MCF 10A (cell line): ENCODE measurements around the gene ANXA3. TPM values are rescaled to one million over a fixed set of nuclear protein-coding genes. Genes with fewer than 3 reads are reported as not detected.
A peak's percentile ranks its signal among the peaks of the same experiment; 100 is the strongest.

Experiments used
- BruUV-seq: library from RNA; stranded (reverse); fragments of 400-500 nt; replicated peaks from 2 replicates; lab custom pipeline; 2021; lab: Mats Ljungman, UMichigan
- CTCF ChIA-PET: fragments of 300-600 bp; sonication (Branson Sonifier 250); formaldehyde crosslinking; extraction: SDS; loops from one replicate; lab custom pipeline; 2021; ENCODE audit warnings: antibody characterized with exemption, inconsistent platforms; lab: Yijun Ruan, JAX
- POLR2A ChIA-PET: fragments of 300-600, 350-650 bp; sonication (Branson Sonifier 250); formaldehyde crosslinking; extraction: SDS; loops from one replicate; lab custom pipeline; 2020; ENCODE audit warnings: antibody characterized with exemption, inconsistent platforms; lab: Yijun Ruan, JAX
- DNase-seq: peaks from one replicate; pipeline ENCODE4 v3.0.0-alpha.2; 2018; ENCODE audit not compliant: unreplicated experiment
- H3K27ac Mint-ChIP-seq: one replicate; pipeline ENCODE4 v1.8.0; 2022; ENCODE audit warnings: mild to moderate bottlenecking, low read depth, mixed read lengths; ENCODE audit not compliant: unreplicated experiment
- H3K27me3 Mint-ChIP-seq: one replicate; pipeline ENCODE4 v1.8.0; 2022; ENCODE audit warnings: mixed read lengths; ENCODE audit not compliant: insufficient read depth, unreplicated experiment
- H3K36me3 Mint-ChIP-seq: one replicate; pipeline ENCODE4 v1.8.0; 2022; ENCODE audit warnings: mild to moderate bottlenecking, moderate library complexity, mixed read lengths; ENCODE audit not compliant: insufficient read depth, unreplicated experiment
- H3K4me1 Mint-ChIP-seq: one replicate; pipeline ENCODE4 v1.8.0; 2022; ENCODE audit warnings: mixed read lengths; ENCODE audit not compliant: insufficient read depth, unreplicated experiment
- H3K4me3 Mint-ChIP-seq: one replicate; pipeline ENCODE4 v1.8.0; 2022; ENCODE audit warnings: mild to moderate bottlenecking, moderate library complexity, mixed read lengths; ENCODE audit not compliant: unreplicated experiment
- H3K9me3 Mint-ChIP-seq: one replicate; pipeline ENCODE4 v1.8.0; 2022; ENCODE audit warnings: mixed read lengths; ENCODE audit not compliant: unreplicated experiment
- CTCF ChIP-seq: fragments of 200-600 bp; IDR thresholded peaks from one replicate; pipeline ENCODE4 v1.8.0; 2022; ENCODE audit warnings: antibody characterized with exemption, mild to moderate bottlenecking; ENCODE audit not compliant: unreplicated experiment
- intact Hi-C: fragments of 100-400 bp; cut with micrococcal nuclease; formaldehyde crosslinking; loops from 2 replicates; pipeline ENCODE4 v1.14.1; 2022
- total RNA-seq: library from RNA; stranded (reverse); gene quantifications from 2 replicates; pipeline ENCODE4 v1.2.3, GENCODE V29; 2022

Gene ANXA3
- total RNA-seq, 1 experiment from 2014 or later, result 260 TPM

DNA sequence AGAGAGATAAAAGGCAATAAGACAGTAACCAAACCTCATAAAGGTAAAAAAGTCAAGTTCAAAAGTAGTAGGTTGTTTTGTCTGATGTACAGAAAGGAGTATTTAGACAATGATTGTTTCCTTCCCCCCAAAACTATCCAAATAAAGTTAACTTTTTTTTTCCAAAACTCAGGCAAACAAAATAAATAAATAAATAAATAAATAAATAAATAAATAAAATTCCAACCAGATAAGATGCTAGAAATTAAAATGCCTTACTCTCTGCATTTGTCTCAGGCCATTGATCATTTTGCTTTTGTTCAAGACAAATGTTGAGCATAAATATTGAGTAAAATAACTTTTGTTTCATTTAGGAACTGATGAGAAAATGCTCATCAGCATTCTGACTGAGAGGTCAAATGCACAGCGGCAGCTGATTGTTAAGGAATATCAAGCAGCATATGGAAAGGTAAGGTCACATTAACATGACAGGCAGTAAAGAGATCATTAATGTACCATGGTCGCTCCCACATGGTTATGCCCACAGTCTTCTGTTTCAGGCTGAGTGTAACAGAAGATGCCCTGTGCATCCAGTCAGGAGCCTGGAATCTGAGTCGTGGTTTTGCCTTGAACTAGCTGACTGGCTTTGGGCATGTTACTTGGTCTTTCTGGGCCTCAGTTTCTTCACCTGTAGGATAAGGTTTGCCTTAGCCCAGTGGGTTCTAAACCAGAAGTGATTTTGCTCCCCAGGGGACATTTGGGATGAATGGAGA is 27.3 kb downstream of the ANXA3 start:
- intact Hi-C loops, result no loop called here
- ChIA-PET POLR2A (no interaction called here), CTCF (interaction anchor here (1.1 kb wide), 1 partner anchor 33 kb away, joined by 4 read pairs; no protein-coding TSS in a partner anchor)
- no TSS peak for BruUV-seq
- H3K27ac Mint-ChIP-seq, result no peak overlapping the region
- H3K4me1 Mint-ChIP-seq, result no peaks in the 10 kb centered on the region
- DNase-seq, result no peak
- H3K27me3 Mint-ChIP-seq, result no peaks in the 10 kb centered on the region
- TF ChIP-seq CTCF, result no peak
- H3K9me3 Mint-ChIP-seq, result no peaks in the 10 kb centered on the region
- no peak overlapping the region for H3K4me3 Mint-ChIP-seq
- peaks cover 56% of the 10 kb centered on the region for H3K36me3 Mint-ChIP-seq

DNA sequence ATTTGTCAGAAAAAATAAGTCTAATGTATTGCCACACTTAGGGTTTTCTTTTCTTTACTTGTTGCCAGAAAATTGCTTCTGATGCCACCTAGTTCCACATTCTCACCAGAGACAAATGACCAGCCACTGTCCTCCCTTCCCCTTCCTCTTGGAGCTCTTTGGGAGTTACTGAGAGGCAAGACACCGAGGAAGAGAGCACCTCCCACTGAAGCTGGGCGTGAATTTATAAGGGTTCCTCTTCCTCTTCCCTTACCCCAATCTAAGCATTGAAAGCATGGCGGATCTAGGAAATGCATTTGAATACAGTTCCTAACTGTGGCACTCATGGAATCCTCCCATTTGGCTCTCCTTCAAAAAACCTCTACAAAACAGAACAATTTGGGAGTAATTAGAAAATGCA is 30.0 kb downstream of the ANXA3 start:
- BruUV-seq, result no TSS peak
- POLR2A ChIA-PET, result interaction anchor here (2.2 kb wide), 1 partner anchor 12 kb away, joined by 9 read pairs; no protein-coding TSS in a partner anchor
- no peaks in the 10 kb centered on the region for H3K27me3 Mint-ChIP-seq
- TF ChIP-seq CTCF, result no peak
- no peaks in the 10 kb centered on the region for H3K4me1 Mint-ChIP-seq
- H3K9me3 Mint-ChIP-seq, result no peaks in the 10 kb centered on the region
- CTCF ChIA-PET, result interaction anchor here (0.6 to 2.1 kb wide), 2 partner anchors 10 to 587 kb away, joined by 3 to 9 read pairs; no protein-coding TSS in a partner anchor
- H3K4me3 Mint-ChIP-seq, result no peak overlapping the region
- no peak overlapping the region for H3K27ac Mint-ChIP-seq
- no peak for DNase-seq
- peaks cover 52% of the 10 kb centered on the region for H3K36me3 Mint-ChIP-seq
- intact Hi-C loops, result no loop called here

GRCh38 chr4:78584863-78585547 is 33.4 kb downstream of the ANXA3 start:
- intact Hi-C loops, result no loop called here
- no peaks in the 10 kb centered on the region for H3K4me1 Mint-ChIP-seq
- no TSS peak for BruUV-seq
- H3K27ac Mint-ChIP-seq, result peak overlapping the region; percentile 16
- H3K4me3 Mint-ChIP-seq, result no peak overlapping the region
- H3K36me3 Mint-ChIP-seq, result peaks cover 66% of the 10 kb centered on the region
- no peak for TF ChIP-seq CTCF
- H3K9me3 Mint-ChIP-seq, result no peaks in the 10 kb centered on the region
- POLR2A ChIA-PET, result no interaction called here
- peak; percentile 26 for DNase-seq
- CTCF ChIA-PET, result no interaction called here
- no peaks in the 10 kb centered on the region for H3K27me3 Mint-ChIP-seq

- Mint-ChIP-seq H3K36me3 (peaks cover 63% of the 10 kb centered on the region), H3K27ac (no peak overlapping the region), H3K4me1 (no peaks in the 10 kb centered on the region), H3K9me3 (no peaks in the 10 kb centered on the region), H3K27me3 (no peaks in the 10 kb centered on the region), H3K4me3 (no peak overlapping the region)
- CTCF ChIA-PET, result no interaction called here
- intact Hi-C loops, result no loop called here
- DNase-seq, result no peak
- BruUV-seq, result no TSS peak
- POLR2A ChIA-PET, result no interaction called here
- TF ChIP-seq CTCF, result no peak
Measured at GRCh38 chr4:78585633-78586032, 34.1 kb downstream of the ANXA3 start.
